ENCODE data around the gene ZSCAN1. TPM values are rescaled to one million over a fixed set of nuclear protein-coding genes. Genes with fewer than 3 reads are reported as not detected.

The ZSCAN1 gene
- total RNA-seq, 1 donor, result 0.81 TPM

- no peak for DNase-seq (ENCODE audit: low read depth in 2 of 3, low spot score in 2 of 3)
Observed at GRCh38 chr19:58067240-58067912, 33.6 kb downstream of the ZSCAN1 start.

GRCh38 chr19:58079792-58080191, 46.0 kb downstream of the ZSCAN1 start:
- no peak for DNase-seq (ENCODE audit: low read depth in 2 of 3, low spot score in 2 of 3)

GRCh38 chr19:58083021-58083420, 49.2 kb downstream of the ZSCAN1 start:
- peak in 2 of 3 donors; percentile 25 to 67 for DNase-seq (ENCODE audit: low read depth in 2 of 3, low spot score in 2 of 3)

- DNase-seq (ENCODE audit: low read depth in 2 of 3, low spot score in 2 of 3), result no peak
Observed at GRCh38 chr19:58084596-58085347, 50.9 kb downstream of the ZSCAN1 start.

- no peak for DNase-seq (ENCODE audit: low read depth in 2 of 3, low spot score in 2 of 3)
Observed at GRCh38 chr19:58085348-58085875, 51.6 kb downstream of the ZSCAN1 start.

GRCh38 chr19:58086825-58087710, 53.2 kb downstream of the ZSCAN1 start:
- no peak for DNase-seq (ENCODE audit: low read depth in 2 of 3, low spot score in 2 of 3)

- DNase-seq (ENCODE audit: low read depth in 2 of 3, low spot score in 2 of 3), result no peak
Observed at GRCh38 chr19:58088521-58089052, 54.8 kb downstream of the ZSCAN1 start.

GRCh38 chr19:58089846-58090245, 56.0 kb downstream of the ZSCAN1 start:
- no peak for DNase-seq (ENCODE audit: low read depth in 2 of 3, low spot score in 2 of 3)

GRCh38 chr19:58091251-58091995, 57.6 kb downstream of the ZSCAN1 start:
- no peak for DNase-seq (ENCODE audit: low read depth in 2 of 3, low spot score in 2 of 3)

GRCh38 chr19:58093071-58093470, 59.2 kb downstream of the ZSCAN1 start:
- no peak for DNase-seq (ENCODE audit: low read depth in 2 of 3, low spot score in 2 of 3)

GRCh38 chr19:58095328-58095727, 61.5 kb downstream of the ZSCAN1 start:
- DNase-seq (ENCODE audit: low read depth in 2 of 3, low spot score in 2 of 3), result no peak

- no peak for DNase-seq (ENCODE audit: low read depth in 2 of 3, low spot score in 2 of 3)
Observed at GRCh38 chr19:58096884-58097283, 63.1 kb downstream of the ZSCAN1 start.

- DNase-seq (ENCODE audit: low read depth in 2 of 3, low spot score in 2 of 3), result no peak
Observed at GRCh38 chr19:58097349-58097748, 63.5 kb downstream of the ZSCAN1 start.

- DNase-seq (ENCODE audit: low read depth in 2 of 3, low spot score in 2 of 3), result peak; percentile 91 to 100 (median 99)
Observed at GRCh38 chr19:58097781-58098681, 64.2 kb downstream of the ZSCAN1 start, which contains the start of gene ZSCAN18. Gene ZSCAN18, minus strand, starts transcription at chr19:58098231. Its CDS starts 7,964 bp downstream, at chr19:58090267.

- DNase-seq (ENCODE audit: low read depth in 2 of 3, low spot score in 2 of 3), result no peak
Observed at GRCh38 chr19:58098682-58098998, 64.8 kb downstream of the ZSCAN1 start.

Data from hematopoietic multipotent progenitor cell (in vitro differentiated cells).